ENCODE measurements around the gene FAT2. TPM values are rescaled to one million over a fixed set of nuclear protein-coding genes. Genes with fewer than 3 reads are reported as not detected.

Gene FAT2
- total RNA-seq, 2 donors from 2014 or later: not detected

DNA sequence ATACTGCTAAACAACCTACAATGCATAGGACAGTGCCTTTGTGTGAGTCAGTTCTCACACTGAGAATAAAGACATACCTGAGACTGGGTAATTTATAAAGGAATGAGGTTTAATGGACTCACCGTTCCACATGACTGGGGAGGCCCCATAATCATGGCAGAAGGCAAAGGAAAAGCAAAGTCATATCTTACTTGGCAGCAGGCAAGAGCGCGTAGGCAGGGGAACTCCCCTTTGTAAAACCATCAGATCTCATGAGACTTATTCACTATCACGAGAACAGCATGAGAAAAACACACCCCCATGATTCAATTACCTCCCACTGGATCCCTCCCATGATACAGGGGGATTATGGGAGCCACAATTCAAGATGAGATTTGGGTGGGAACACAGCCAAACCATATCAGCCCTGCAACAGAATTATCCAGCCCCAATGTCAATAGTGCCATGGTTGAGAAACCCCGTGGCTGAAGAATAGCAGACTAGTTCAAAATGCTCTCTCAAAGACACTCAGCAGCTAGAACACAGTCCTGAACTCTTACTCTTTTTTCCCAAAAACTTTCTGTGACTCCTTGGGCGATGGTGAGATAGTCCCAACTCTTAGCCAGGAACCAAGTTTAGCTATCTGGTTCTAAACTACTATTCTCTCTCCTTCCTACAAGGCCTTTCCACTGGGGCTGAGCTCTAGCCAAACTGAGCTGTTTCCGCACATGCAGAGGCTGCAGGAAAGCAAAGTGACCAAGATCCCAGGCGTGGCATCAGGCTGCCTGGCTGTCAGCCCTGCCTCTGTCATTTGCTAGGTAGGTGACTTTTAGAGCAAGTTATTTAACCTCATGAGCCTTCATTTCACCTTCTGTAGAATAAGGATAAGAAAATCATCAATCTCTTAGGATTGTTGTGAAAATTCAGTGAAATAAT, 21.7 kb downstream of the FAT2 start:
- H3K9me3 Mint-ChIP-seq: no peaks in the 10 kb centered on the region
- no peak overlapping the region for H3K27ac Mint-ChIP-seq
- no peaks in the 10 kb centered on the region for H3K4me1 Mint-ChIP-seq (ENCODE audit: low read depth in 2 of 2)
- H3K4me3 Mint-ChIP-seq: no peak overlapping the region
- H3K36me3 Mint-ChIP-seq: no peaks in the 10 kb centered on the region
- ATAC-seq (no peak), DNase-seq (ENCODE audit: low spot score) (no peak)
- H3K27me3 Mint-ChIP-seq: peaks cover 8 to 12% of the 10 kb centered on the region in 2 donors

- Mint-ChIP-seq H3K27ac (no peak overlapping the region), H3K4me3 (no peak overlapping the region), H3K36me3 (no peaks in the 10 kb centered on the region), H3K4me1 (ENCODE audit: low read depth in 2 of 2) (no peaks in the 10 kb centered on the region), H3K27me3 (peaks cover 6 to 12% of the 10 kb centered on the region in 2 donors), H3K9me3 (no peaks in the 10 kb centered on the region)
- DNase-seq (ENCODE audit: low spot score) (no peak), ATAC-seq (peak in 1 of 2 donors; percentile 27)
Observed at GRCh38 chr5:151568036-151568435, 23.1 kb downstream of the FAT2 start.

GRCh38 chr5:151565971-151566370, 25.2 kb downstream of the FAT2 start:
- Mint-ChIP-seq H3K4me3 (no peak overlapping the region), H3K27me3 (peaks cover 6 to 18% of the 10 kb centered on the region in 2 donors), H3K36me3 (no peaks in the 10 kb centered on the region), H3K27ac (no peak overlapping the region), H3K9me3 (no peaks in the 10 kb centered on the region), H3K4me1 (ENCODE audit: low read depth in 2 of 2) (no peaks in the 10 kb centered on the region)
- no peak for ATAC-seq
- no peak for DNase-seq (ENCODE audit: low spot score)

- no peak for DNase-seq (ENCODE audit: low spot score)
- ATAC-seq: no peak
- Mint-ChIP-seq H3K27ac (no peak overlapping the region), H3K4me1 (ENCODE audit: low read depth in 2 of 2) (no peaks in the 10 kb centered on the region), H3K9me3 (no peaks in the 10 kb centered on the region), H3K36me3 (no peaks in the 10 kb centered on the region), H3K27me3 (peaks cover 0 to 6% of the 10 kb centered on the region in 2 donors), H3K4me3 (no peak overlapping the region)
Observed at GRCh38 chr5:151562019-151562707, 29.0 kb downstream of the FAT2 start.

- Mint-ChIP-seq H3K27ac (no peak overlapping the region), H3K36me3 (no peaks in the 10 kb centered on the region), H3K4me1 (ENCODE audit: low read depth in 2 of 2) (no peaks in the 10 kb centered on the region), H3K9me3 (no peaks in the 10 kb centered on the region), H3K4me3 (no peak overlapping the region), H3K27me3 (peaks cover 2 to 6% of the 10 kb centered on the region in 2 donors)
- ATAC-seq (no peak), DNase-seq (ENCODE audit: low spot score) (no peak)
Observed at GRCh38 chr5:151557951-151558350, 33.2 kb downstream of the FAT2 start.

DNA sequence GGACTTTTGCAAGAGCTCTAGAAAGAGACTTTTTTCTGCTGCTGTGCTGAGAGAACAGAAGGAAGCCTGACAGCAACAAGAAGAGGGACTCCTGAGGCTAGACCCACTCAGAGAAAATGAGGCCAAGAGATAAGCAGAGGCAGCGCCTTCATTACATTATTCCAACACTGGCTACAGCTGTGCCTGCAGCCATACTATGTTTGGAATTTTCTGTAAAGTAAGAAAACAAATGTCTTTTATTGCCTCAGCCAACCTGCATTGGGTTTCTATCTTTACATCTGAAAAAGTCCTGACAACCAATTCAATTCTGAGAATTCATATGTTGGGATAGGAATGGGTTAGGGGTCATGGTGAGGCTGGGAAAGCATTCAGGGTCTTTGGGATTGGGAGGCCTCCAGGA, 33.7 kb downstream of the FAT2 start:
- ATAC-seq (no peak), DNase-seq (ENCODE audit: low spot score) (no peak)
- no peak overlapping the region for H3K4me3 Mint-ChIP-seq

DNA sequence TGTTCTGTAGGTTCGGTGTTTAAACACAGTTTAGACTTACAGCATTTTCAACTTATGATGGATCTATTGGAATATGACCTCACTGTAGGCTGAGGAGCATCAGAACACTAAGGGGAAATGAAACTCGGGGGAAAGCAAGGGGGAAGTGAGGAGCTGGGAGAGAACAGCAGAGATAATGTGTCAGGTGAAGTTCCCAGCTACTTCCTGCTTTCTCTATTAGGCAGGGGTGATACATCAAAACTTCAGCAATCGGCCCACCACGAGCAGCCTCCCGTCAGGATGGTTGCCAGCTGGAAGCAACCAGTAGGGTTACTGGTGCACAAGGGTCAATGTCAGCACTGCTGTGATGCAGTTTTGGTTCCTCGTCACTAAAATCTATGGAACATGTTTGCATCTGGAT, 34.3 kb downstream of the FAT2 start:
- Mint-ChIP-seq H3K36me3 (no peaks in the 10 kb centered on the region), H3K27me3 (peaks cover 0 to 2% of the 10 kb centered on the region in 2 donors)

More for the DNA sequence above, 33.7 kb downstream of the FAT2 start:
- Mint-ChIP-seq H3K9me3 (no peaks in the 10 kb centered on the region), H3K27ac (no peak overlapping the region), H3K27me3 (peaks cover 2 to 6% of the 10 kb centered on the region in 2 donors), H3K4me1 (ENCODE audit: low read depth in 2 of 2) (no peaks in the 10 kb centered on the region), H3K36me3 (no peaks in the 10 kb centered on the region)

GRCh38 chr5:151555760-151556576, 35.2 kb downstream of the FAT2 start:
- H3K36me3 Mint-ChIP-seq: no peaks in the 10 kb centered on the region
- H3K9me3 Mint-ChIP-seq: no peaks in the 10 kb centered on the region
- H3K27ac Mint-ChIP-seq: no peak overlapping the region
- ATAC-seq: no peak
- no peak for DNase-seq (ENCODE audit: low spot score)
- no peak overlapping the region for H3K4me3 Mint-ChIP-seq
- peaks cover 0 to 2% of the 10 kb centered on the region in 2 donors for H3K27me3 Mint-ChIP-seq
- no peaks in the 10 kb centered on the region for H3K4me1 Mint-ChIP-seq (ENCODE audit: low read depth in 2 of 2)

More for the DNA sequence above, 34.3 kb downstream of the FAT2 start:
- H3K27ac Mint-ChIP-seq: no peak overlapping the region
- ATAC-seq: no peak
- no peak for DNase-seq (ENCODE audit: low spot score)
- H3K4me3 Mint-ChIP-seq: no peak overlapping the region
- H3K4me1 Mint-ChIP-seq (ENCODE audit: low read depth in 2 of 2): no peaks in the 10 kb centered on the region
- H3K9me3 Mint-ChIP-seq: no peaks in the 10 kb centered on the region

DNA sequence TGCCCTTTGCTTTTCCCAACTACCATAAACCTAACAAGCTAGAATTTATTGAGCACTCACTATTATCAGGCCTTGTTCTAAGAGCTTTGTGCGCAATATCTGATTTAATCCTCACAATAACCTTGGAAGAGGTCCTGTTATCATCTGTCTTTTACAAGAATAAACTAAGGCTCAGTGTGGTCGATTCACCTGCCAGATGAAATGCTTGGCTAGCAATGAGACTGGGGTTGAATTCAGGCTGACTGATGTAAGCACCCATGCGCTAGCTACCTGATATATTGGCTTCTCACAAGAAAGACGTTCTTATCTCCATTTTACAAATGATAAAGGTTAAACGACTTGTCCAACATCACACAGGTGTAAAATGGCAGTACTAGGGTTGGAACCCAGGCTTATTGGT, 37.4 kb downstream of the FAT2 start:
- Mint-ChIP-seq H3K4me1 (ENCODE audit: low read depth in 2 of 2) (no peaks in the 10 kb centered on the region), H3K9me3 (no peaks in the 10 kb centered on the region), H3K27me3 (peaks cover 0 to 2% of the 10 kb centered on the region in 2 donors), H3K36me3 (no peaks in the 10 kb centered on the region), H3K27ac (no peak overlapping the region), H3K4me3 (no peak overlapping the region)
- no peak for DNase-seq (ENCODE audit: low spot score)
- no peak for ATAC-seq

- peak in 1 of 2 donors; percentile 41 for ATAC-seq
- Mint-ChIP-seq H3K4me3 (no peak overlapping the region), H3K27me3 (peaks cover 0 to 2% of the 10 kb centered on the region in 2 donors), H3K36me3 (no peaks in the 10 kb centered on the region), H3K27ac (no peak overlapping the region), H3K4me1 (ENCODE audit: low read depth in 2 of 2) (no peaks in the 10 kb centered on the region), H3K9me3 (no peaks in the 10 kb centered on the region)
- DNase-seq (ENCODE audit: low spot score): no peak
Observed at GRCh38 chr5:151553130-151553670, 37.9 kb downstream of the FAT2 start.

DNA sequence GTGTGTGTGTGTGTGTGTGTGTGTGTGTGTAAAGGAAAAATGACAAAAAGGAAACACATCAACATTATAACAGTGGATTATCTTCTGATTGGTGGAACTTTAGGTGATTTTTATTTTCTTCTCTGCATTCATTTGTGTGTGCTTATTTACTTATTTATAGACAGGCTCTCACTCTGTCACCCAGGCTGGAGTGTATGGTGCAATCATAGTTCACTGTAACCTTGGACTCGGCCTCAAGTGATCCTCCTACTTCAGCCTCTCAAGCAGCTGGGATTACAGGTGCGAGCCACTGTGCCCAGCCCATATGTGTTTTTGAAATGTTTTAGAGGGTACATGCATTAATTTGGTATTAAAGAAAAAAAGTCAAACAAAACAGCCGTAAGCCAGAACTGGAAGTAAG, 39.1 kb downstream of the FAT2 start:
- no peak overlapping the region for H3K27ac Mint-ChIP-seq

GRCh38 chr5:151550146-151550545, 41.0 kb downstream of the FAT2 start:
- ATAC-seq: no peak
- Mint-ChIP-seq H3K9me3 (no peaks in the 10 kb centered on the region), H3K4me1 (ENCODE audit: low read depth in 2 of 2) (no peaks in the 10 kb centered on the region), H3K4me3 (no peak overlapping the region), H3K27ac (no peak overlapping the region), H3K27me3 (no peaks in the 10 kb centered on the region), H3K36me3 (no peaks in the 10 kb centered on the region)
- no peak for DNase-seq (ENCODE audit: low spot score)

More for the DNA sequence above, 39.1 kb downstream of the FAT2 start:
- no peaks in the 10 kb centered on the region for H3K36me3 Mint-ChIP-seq
- peaks cover 0 to 2% of the 10 kb centered on the region in 2 donors for H3K27me3 Mint-ChIP-seq
- DNase-seq (ENCODE audit: low spot score) (no peak), ATAC-seq (no peak)
- no peaks in the 10 kb centered on the region for H3K4me1 Mint-ChIP-seq (ENCODE audit: low read depth in 2 of 2)
- H3K4me3 Mint-ChIP-seq: no peak overlapping the region
- no peaks in the 10 kb centered on the region for H3K9me3 Mint-ChIP-seq

- Mint-ChIP-seq H3K4me3 (no peak overlapping the region), H3K27ac (no peak overlapping the region), H3K36me3 (no peaks in the 10 kb centered on the region), H3K4me1 (ENCODE audit: low read depth in 2 of 2) (no peaks in the 10 kb centered on the region), H3K9me3 (no peaks in the 10 kb centered on the region), H3K27me3 (no peaks in the 10 kb centered on the region)
- DNase-seq (ENCODE audit: low spot score): no peak
- ATAC-seq: no peak
Observed at GRCh38 chr5:151549713-151550112, 41.4 kb downstream of the FAT2 start.

Data from natural killer cell treated with Interleukin-12 subunit alpha and Interleukin-12 subunit beta and Interleukin-15 and Interleukin-18, amount 100 ng/mL, for 72 hours (primary cell).